HepG2 (cell line): ENCODE results near the gene INAFM1.

Source experiments
- ARID4A ChIP-seq: sonication (generic); formaldehyde crosslinking; IDR thresholded peaks from 2 replicates; pipeline ENCODE4 v1.5.0; 2020; ENCODE audit warnings: mild to moderate bottlenecking, missing genetic modification reagents, borderline replicate concordance
- CREBL2 ChIP-seq: sonication (generic); formaldehyde crosslinking; IDR thresholded peaks from 2 replicates; pipeline ENCODE4 v1.8.1; 2023; ENCODE audit warnings: missing genetic modification reagents, mild to moderate bottlenecking, borderline replicate concordance
- CTCF ChIP-seq: sonication (generic); formaldehyde crosslinking; IDR thresholded peaks from 2 replicates; pipeline ENCODE4 v1.5.0; 2020; ENCODE audit warnings: mild to moderate bottlenecking, missing genetic modification reagents, moderate library complexity
- EZH2 ChIP-seq: conservative IDR thresholded peaks from 2 replicates; pipeline ENCODE4 v1.6.1; 2012; ENCODE audit warnings: mild to moderate bottlenecking, low read depth, low read length, moderate library complexity
- GLI4 ChIP-seq: sonication (generic); formaldehyde crosslinking; IDR thresholded peaks from 2 replicates; pipeline ENCODE4 v1.5.1; 2020; ENCODE audit warnings: missing genetic modification reagents, mild to moderate bottlenecking, moderate library complexity, borderline replicate concordance
- NRL ChIP-seq: sonication (generic); formaldehyde crosslinking; IDR thresholded peaks from 2 replicates; pipeline ENCODE4 v1.5.0; 2020; ENCODE audit warnings: missing genetic modification reagents, mild to moderate bottlenecking, moderate library complexity, borderline replicate concordance
- PHB2 ChIP-seq: fragments of 450-650 bp; IDR thresholded peaks from 2 replicates; pipeline ENCODE4 v1.6.1; 2018; ENCODE audit not compliant: partially characterized antibody
- RAD21 ChIP-seq: fragments of 450-650 bp; formaldehyde crosslinking; IDR thresholded peaks from 2 replicates; pipeline ENCODE4 v1.5.0; 2020; ENCODE audit warnings: mild to moderate bottlenecking
- RCOR2 ChIP-seq: IDR thresholded peaks from 2 replicates; pipeline ENCODE4 v1.6.1; 2016; ENCODE audit warnings: missing biosample characterization, missing genetic modification reagents
- RFX5 ChIP-seq: IDR thresholded peaks from 2 replicates; pipeline ENCODE4 v1.6.1; 2011; ENCODE audit warnings: low read depth, low read length, improper control_type of control experiment
- TARDBP ChIP-seq: sonication (generic); formaldehyde crosslinking; IDR thresholded peaks from 2 replicates; pipeline ENCODE4 v1.8.0; 2022; ENCODE audit warnings: mild to moderate bottlenecking, missing genetic modification reagents
- TGIF2 ChIP-seq: IDR thresholded peaks from 2 replicates; pipeline ENCODE4 v1.6.1; 2016; ENCODE audit warnings: control low read depth, missing compliant biosample characterization
- YY1 ChIP-seq: IDR thresholded peaks from 2 replicates; pipeline ENCODE4 v1.6.1; 2011; ENCODE audit warnings: low read length, low read depth, moderate library complexity, mild to moderate bottlenecking; ENCODE audit not compliant: insufficient read depth, insufficient replicate concordance
- ZBTB43 ChIP-seq: sonication (generic); formaldehyde crosslinking; conservative IDR thresholded peaks from 2 replicates; pipeline ENCODE4 v1.4.0; 2020; ENCODE audit warnings: missing genetic modification reagents

- TF ChIP-seq RFX5 (0 out of 2 replicates have a peak, but pooled peaks have one; percentile 3), TARDBP (peak; percentile 63; the same call in 1 of the 2 replicates), EZH2 (no peak), ZBTB43 (CRISPR knock-in tag) (no peak; the same call in 1 of the 2 replicates), YY1 (no peak), CTCF (CRISPR knock-in tag) (no peak), NRL (CRISPR knock-in tag) (no peak), TGIF2 (CRISPR knock-in tag) (no peak), GLI4 (CRISPR knock-in tag) (no peak), PHB2 (no peak), CREBL2 (no peak; the same call in 1 of the 2 replicates), ARID4A (CRISPR knock-in tag) (peak; percentile 68), RCOR2 (CRISPR knock-in tag) (peak; percentile 96), RAD21 (CRISPR knock-in tag) (no peak)
These were observed 47.1 kb upstream of the INAFM1 start for GRCh38 chr19:47227352-47228167.
